Activated CD4-positive, alpha-beta T cell treated with anti-CD3 and anti-CD28 coated beads for 24 hours (primary cell): ENCODE results near the gene ESPN.
"Not testable (repeated sequence)": the region's sequence is repeated elsewhere in the genome, so short reads cannot be mapped to it uniquely, and the experiment has no call there.

Source experiments
- DNase-seq, 2 donors: peaks; one replicate each; pipeline ENCODE4 v3.0.0-alpha.2; 2020; ENCODE audit warnings: low read depth in 2 of 2

The ESPN gene

DNA sequence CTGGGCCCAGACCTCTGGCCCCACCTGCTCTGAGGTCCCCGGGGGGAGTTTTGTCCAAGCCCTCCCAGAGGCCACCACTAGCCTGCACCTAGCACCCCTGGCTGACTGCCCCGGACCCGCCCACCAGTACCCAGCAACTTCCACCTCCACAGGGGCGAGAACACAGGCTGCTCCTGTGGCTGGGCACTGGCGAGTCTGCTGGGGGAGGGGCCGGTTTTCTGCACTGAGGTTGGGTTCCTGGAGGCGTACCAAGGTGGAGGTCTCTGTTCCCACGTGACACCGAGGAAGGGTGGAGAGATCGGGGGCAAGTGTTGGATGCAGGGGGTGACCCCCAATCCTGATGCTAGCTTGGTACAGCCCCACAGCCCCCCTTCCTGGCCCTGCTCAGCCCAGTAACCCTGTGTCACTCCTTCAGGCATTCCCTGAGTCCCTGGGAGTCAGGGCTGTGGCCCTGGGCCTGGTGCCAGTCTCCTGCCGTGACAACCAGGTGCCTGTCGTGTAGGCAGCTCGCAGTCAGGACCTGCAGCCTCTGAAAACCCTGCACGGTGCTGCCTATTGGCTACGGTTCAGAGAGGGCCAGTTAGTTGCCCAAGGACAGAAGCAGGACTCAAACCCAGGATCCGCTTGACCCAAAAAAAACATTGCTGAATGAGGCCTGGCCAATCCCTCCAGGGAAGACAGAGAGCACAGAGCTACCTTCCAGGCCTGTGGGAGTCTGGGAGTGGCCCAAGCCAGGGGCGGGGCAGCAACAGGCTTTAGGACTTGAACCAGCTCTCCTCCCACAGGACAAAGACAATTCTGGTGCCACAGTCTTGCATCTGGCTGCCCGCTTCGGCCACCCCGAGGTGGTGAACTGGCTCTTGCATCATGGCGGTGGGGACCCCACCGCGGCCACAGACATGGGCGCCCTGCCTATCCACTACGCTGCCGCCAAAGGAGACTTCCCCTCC, 3.1 kb downstream of the ESPN start:
- no peak for DNase-seq

DNA sequence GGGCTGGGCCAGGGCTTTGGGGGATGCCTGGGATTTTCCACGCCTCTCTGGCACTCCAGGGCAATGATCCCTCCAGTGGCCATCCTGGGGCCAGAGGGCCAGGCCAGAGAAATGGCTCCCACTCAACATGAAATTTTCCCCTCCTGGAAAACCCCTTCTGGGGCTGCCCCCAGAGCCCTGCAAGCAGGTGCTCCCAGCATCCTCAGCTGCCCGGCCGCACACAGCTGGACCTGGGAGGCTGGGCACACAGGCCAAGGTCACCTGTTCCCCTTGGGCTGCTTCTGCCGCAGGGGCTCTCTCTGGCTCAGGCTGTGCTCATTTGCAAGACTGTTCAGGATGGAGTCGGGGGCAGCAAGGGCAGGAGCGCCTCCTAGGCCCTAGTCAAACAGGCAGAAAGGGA, 3.9 kb downstream of the ESPN start:
- DNase-seq: not testable (repeated sequence)

DNA sequence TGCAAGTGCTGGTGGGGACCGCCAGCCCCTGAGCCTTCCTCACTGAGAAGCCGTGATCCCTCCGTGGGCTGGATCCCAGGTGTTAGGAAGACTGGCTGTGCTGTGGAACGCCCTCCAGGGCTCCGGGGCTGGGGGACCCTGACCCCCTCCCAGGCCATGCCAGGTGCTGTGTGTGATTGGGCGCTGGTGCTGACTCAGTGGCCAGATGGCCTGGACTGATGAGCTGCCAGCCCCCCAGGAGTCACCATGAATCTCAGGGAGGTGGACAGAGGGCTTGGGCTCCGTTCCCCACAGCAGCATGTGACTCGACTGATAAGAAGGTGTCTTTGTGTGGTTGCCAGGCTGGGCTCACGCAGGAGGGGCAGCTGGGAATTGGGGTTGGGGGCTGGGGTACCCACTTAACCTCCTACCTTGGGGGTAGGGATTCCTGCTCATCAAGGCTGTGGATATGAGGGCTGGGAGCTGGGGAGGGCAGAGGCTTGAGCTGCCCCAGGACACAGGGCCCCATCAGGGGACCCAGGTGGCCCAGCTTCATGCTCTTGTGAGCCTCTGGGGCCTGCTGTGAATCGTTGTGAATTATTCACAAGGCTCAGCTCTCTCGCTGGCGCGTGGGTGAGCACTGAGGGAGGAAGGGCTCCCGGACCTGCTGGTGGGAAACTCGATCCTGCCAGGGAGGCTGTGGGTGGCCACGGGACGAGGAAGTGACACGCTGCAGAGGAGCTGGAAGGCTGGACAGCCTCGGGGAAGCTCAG, 5.3 kb downstream of the ESPN start:
- DNase-seq: not testable (repeated sequence)

DNA sequence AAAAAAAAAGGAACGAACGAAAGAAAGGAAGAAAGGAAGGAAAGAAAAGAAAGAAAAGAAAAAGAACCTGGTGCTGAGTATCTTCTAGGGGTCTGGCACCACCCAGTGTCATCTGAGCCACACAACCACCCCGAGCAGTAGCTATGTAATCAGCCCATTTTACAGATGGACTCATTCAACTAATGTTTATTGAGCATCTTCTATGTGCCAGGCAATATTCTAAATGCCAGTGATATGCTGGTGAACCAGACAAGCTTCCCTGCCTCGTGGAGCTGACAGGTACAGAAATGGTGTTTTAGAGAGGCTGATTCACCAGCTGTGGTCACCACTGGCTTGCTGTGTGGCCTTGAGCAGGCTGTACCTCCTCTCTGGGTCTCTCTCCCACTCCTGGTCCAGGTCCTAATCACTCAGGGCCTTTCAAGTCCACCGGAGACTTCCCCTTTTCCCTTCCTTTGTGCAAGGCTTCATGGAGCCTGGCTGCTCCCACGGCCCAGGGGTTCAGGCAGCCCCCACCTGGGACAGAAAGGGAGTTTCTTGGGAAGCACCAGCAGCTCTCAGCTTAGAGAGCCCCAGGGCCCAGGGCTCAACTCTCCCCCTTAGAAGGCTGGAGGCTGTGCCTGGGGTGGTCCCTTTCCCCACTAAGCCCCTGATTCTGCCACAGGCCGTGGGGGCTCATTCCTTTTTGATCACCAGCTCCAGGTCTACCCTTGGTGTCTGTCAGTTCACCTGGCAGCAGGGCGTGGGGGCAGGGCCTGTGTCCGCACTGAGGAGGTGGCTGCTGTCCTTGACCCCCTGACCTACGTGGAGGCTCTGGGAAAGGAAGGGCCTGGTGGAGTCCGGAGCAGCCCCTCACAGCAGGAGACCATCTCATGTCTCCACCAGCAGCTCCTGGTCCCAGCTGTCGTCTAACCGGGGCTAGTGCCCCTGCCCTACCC, 7.3 kb downstream of the ESPN start:
- DNase-seq: not testable (repeated sequence)

DNA sequence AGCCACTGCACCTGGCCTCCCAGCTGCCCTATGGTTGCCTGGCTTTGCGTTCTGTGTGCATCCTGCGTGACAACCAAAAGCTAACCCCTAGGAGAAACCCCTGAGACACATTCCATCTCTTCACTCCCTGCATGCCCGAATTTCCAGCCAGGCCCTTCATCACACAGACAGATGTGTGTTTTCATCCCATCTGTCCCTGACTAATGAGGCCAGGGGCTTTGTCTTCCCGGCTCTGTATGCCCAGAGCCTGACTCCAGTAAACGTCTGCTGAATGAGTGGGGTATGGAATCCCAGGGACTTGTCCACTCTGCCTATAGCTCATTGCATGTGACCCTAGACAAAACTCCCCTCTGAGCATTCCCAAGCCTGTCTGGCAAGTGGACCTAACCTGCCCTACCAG, 9.6 kb downstream of the ESPN start:
- no peak for DNase-seq

DNA sequence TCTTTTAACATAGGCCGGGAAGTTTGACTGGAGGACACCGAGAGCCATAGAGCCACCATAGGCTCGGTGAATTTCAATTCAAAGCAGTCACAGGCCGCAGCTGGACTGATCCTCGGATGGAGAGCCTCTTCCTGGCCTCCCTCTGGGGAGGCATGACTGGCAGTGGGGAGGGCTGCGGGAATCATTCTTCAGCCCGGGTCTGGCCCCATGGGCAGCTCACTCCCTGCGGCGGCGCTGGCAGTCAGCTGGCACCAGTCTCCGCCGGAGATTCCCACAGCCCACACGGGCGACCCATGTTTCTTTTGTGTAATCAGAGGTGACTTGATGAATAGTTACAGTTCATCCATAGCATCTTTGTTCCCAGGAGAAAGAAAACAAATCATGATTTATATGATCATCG, 10.6 kb downstream of the ESPN start:
- DNase-seq: no peak

DNA sequence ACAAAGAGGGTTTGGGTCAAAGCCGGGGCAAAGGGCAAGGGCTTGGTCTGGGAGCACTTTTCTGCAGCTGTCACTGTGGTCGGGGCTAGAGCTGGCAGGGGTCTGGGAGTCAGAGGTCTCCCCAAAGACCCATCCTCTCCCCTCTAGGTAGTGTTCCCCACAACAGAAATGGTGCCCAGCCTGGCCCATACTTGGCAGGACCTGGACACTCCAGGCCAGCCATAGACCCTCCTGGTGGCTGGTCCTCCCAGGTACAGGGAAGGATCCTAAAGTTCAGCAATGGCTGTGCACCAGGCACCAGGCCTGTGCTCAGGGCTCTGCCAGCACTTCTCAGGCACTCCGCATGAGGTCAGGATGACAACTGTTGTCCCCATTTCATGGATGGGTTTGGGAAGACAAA, 11.0 kb downstream of the ESPN start:
- no peak for DNase-seq

DNA sequence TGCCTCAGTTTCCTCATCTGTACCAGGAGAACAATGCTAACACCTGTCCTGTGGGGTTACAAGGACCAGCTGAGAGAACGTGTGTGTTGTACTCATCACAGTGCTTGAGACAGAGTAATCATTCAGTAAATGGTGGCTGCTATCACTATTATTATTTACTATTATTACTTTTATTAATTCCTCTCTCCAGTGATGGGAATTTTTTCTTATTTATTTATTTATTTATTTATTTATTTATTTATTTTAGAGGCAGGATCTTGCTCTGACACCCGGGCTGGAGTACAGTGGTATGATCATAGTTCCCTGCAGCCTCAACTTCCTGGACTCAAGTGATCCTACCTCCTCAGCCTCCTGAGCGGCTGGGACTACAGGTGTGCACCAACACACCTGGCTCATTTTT, 11.7 kb downstream of the ESPN start:
- DNase-seq: not testable (repeated sequence)

DNA sequence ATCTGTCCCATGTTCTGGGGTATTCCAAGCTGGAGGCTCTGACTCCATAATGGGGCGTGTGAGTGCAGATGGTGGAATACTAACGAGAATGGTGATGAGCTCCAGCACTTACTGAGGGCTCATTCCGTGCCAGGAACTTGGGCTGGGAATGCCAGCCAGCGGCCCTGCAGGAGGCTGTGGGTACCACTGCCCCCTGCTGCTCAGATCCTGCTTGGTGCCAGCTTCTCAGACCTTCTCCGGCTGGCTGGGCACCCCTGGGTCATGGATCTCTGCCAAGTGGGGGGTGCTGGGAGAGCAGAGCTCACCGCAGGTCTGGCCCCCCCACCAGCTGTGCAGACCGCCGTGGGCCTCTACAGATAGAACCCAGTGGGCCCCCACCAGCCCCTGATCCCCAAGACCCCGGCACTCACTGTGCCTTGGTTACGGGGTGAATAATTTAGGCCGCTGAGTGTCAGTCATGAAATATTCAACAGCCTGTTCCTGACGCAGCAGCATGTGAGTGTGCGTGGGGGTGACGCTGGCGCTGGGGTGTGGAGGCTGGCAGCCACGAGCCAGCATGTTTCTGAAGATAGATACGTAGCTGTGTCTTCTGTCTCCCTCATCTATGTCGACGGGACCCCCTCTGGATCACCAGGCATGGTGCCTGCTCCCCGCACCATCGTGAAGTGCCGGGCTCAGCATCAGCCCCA, 12.6 kb downstream of the ESPN start:
- DNase-seq: not testable (repeated sequence)

DNA sequence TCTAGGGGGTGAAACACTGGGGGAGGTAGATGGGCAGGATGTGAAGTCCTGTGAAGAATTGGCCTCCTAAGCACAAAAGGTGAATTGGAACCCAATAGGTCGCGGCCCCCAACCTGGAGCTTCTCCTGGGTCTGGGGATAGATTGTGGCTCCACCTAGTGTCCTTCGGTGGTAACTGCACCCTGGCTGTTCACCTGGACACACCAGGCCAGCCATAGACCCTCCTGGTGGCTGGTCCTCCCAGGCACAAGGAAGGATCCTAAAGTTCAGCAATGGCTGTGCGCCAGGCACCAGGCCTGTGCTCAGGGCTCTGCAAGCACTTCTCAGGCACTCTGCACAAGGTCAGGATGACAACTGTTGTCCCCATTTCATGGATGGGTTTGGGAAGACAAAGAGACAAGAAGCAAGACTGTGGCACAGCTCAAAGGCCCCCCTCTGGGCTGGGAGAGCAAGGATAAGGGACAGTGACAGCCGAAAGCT, 13.5 kb downstream of the ESPN start:
- peak; percentile 55 to 64 for DNase-seq

DNA sequence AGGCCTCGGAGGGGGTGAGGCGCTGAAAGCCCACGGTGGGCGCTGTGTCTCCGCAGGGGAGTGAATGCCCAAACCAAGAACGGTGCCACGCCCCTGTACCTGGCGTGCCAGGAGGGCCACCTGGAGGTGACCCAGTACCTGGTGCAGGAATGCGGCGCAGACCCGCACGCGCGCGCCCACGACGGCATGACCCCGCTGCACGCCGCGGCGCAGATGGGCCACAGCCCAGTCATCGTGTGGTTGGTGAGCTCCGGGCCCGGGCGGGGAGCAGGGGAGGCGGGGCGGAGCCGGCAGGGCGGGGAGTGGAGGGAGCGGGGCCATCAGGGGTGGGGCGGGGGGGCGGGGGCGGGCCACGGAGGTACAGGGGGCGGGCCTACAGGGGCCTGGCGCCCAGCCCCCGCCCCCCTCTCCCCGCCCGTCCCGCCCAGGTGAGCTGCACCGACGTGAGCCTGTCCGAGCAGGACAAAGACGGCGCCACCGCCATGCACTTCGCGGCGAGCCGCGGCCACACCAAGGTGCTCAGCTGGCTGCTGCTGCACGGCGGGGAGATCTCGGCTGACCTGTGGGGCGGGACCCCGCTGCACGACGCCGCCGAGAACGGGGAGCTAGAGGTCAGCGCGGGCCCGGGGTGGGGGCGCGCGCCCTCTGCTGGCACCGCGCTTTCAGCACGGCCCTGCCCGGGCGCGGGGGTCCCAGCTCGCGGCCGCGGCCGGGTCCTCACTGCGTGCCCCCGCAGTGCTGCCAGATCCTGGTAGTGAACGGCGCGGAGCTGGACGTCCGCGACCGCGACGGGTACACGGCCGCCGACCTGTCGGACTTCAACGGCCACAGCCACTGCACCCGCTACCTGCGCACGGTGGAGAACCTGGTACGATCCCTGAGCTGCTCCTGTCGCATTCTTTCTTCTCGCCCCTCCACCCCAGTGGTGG, 15.9 kb downstream of the ESPN start:
- peak; percentile 56 to 58 for DNase-seq

DNA sequence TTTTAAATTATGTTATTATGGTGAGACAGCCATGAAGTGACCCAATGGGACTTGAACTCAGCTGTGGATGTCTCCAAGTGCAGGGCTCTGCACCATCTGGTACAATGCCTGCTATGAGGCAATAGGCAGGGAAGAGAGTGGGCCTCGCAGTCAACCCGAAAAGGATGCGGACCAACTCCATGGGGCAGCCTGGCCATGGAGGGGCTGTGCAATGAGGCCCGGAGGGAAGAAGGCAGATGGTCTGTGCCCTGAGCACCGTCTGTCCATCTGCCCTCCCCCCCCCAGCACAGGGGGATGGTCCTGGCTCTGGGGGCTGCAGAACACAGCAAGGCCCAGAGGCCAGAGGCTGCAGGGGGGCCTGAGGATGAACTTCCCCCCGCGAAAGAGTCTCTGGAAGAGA, 17.0 kb downstream of the ESPN start:
- DNase-seq: no peak

DNA sequence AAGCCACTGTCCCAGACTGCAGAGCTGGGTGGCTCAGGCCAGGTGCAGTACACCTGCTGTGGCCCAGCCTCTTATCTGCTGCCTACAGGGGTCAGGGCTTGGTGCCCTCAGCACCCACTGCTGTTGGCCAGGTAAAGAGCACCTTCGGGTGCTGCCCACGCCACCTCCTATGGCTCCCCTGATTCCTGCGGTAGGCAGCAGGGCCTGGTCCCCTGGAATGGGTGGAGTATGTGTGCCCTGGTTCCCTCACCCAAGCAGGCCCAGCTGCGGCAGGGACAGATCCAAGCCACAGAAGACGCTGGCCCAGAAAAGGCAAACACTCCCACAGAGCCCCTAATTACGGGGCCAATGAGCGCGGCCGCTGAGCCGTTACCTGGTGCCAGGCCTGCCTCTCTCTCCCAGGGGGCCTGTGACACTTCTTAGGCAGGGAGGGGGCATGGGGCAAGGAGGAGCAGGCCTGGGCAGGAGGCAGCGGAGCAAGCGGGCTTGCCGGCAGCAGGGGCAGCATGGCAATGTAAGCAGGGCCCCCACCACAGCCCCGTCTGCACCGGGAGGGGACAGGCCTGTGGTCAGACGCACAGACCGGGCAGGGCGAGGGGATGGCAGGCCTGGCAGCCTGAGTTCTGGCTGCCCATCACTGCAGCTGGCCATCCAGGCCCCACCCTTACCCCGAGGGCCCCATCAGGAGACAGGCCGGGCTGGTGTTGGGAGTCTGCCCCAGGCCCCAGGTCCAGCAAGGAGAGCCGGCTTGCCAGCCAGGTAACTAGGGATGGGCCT, 19.0 kb downstream of the ESPN start:
- no peak for DNase-seq

DNA sequence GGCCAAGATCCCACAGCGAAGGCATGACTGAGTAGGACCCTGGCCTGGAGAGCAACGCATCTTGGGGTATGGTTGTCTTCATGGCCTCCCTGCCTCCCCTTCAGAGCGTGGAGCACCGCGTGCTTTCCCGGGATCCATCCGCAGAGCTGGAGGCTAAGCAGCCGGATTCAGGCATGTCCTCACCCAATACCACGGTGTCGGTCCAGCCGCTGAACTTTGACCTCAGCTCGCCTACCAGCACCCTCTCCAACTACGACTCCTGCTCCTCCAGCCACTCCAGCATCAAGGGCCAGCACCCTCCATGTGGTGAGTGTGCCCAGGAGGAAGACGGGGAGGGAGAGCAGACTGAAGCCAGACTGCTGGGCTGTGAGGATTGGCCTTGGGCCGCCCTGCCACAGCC, 19.8 kb downstream of the ESPN start:
- no peak for DNase-seq

DNA sequence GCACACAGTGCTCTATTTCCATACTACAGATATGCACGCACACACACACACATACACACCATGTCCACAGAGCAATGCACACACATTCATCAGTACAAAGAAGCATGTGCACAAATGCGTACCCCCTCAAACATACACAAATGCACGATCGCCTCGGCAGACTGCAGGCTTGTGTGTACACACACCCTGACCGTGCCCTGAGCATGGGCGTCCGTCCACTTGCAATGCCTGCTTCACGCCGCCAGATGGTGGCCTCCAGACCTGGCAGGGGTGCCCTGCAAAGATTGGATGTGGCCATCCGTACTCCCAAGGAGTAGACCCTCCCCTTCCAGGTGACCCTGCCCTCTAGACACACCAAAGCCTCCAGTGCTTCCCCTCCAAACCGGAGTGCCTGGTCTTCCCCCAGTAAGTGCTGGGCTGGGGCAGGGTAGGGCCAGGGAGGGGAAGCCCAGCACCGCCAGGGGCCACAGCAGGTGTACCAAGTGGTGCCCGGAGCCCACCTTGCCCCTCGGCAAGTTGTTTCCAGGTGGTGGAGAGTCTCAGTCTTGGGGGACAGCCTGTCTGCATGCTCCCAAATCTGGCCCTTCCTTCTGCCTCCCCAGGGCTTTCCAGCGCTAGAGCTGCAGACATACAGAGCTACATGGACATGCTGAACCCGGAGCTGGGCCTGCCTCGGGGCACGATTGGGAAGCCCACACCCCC, 20.6 kb downstream of the ESPN start:
- no peak for DNase-seq

DNA sequence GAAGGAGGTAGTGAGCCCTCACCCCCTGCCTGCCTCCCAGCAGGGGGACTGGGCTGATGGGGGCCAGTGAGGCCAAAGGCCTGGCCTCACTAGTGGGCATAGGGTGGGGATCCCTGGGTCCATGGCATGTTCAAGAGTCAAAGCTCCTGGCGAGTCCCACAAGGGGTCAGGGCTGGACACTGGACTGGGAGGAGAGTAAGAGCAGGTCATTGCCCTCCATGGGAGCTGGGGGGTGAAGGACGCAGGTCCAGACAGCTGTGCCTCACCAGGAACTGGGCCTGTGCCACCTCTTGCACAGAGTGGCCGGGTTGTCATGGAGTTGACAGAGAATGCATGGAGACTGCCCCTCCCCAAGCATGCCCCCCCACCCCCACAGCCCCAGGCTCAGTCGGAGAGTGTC, 21.4 kb downstream of the ESPN start:
- not testable (repeated sequence) for DNase-seq

DNA sequence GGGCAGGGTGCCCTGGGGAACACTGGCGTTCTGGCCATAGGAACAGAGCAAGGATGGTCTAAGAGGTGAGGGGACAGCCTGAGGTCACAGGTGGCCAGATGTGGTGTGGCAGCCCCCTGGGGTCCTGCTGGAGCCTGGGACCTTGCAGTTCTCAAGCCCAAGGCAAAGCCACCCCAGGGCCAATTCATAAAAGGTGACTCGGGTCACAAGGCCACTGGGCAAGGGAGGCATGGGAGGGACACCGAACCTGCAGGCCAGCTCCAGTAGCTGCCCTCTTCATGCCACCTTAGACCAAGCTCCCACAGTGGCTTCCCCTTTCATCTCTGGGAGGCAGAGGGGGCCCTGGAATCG, 22.1 kb downstream of the ESPN start:
- no peak for DNase-seq

DNA sequence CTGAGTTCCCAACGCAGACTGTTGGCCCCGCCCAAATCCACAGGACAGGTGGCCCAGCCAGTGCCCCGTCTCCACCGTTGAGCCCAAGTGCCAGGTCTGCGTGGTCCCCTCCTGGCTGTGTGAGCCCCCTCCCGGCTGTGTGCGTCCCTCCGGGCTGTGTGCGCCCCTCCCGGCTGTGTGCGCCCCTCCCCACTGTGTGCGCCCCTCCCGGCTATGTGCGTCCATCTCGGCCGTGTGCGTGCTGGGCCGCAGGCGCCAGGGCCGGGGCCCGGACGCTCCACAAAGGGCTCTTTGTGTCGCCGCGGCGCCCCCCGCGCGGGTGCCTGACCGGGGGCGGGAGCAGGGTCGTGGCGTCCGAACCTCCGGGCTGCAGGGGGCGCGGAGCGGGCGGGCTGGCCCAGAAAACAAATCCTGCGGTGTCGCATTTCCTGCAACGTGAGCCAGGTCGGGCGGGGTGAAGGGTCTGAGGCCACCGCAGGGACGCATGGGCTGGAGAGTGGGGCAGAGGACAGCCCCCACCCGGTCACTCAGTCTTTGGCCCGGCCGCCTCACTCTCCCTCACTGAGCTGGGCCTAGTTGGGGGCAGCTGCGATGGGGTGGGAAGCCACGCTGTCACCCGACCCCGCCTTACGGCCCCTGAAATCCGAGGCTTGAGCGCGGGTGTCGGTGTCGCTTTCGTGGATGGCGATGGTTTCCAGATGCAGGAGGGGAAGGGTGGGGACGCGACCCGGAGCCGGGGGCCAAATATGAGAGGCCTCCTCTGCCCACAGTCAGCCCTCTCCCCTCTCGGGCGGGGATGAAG, 22.6 kb downstream of the ESPN start:
- DNase-seq: no peak
